ENCODE measurements around the gene DEFB119. TPM values are rescaled to one million over a fixed set of nuclear protein-coding genes. Genes with fewer than 3 reads are reported as not detected.
"Not testable (repeated sequence)": the region's sequence is repeated elsewhere in the genome, so short reads cannot be mapped to it uniquely, and the experiment has no call there.

The DEFB119 gene
- total RNA-seq, 3 donors from 2014 or later, result not detected

DNA sequence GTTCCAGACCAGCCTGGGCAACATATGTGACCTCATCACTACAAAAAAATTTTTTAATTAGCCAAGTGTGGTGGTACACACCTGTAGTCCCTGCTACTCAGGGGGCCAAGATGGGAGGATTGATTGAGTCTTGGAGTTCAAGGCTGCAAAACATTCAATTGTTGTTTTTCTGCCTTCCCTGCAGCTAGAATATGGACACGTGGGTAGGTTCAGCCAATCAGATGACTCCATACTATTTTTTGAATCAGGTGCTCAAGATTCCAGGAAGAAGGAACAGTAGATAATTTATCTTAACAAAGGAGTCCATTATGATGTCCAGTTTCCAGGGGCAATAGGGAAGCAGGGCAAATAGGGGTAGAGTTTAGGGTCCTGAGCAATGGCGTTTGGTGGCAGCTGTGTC is 2.4 kb upstream of the DEFB119 start:
- Histone ChIP-seq H3K4me1 (no peaks in the 10 kb centered on the region), H3K36me3 (no peaks in the 10 kb centered on the region), H3K27ac (no peak overlapping the region), H3K4me3 (no peak overlapping the region), H3K27me3 (peaks cover 0 to 5% of the 10 kb centered on the region in 2 donors), H3K9me3 (no peaks in the 10 kb centered on the region)
- no peak for DNase-seq (ENCODE audit: low spot score in 2 of 2)
- intact Hi-C loops (cut with DNase I; ENCODE audit: low total_unique reads), result no loop called here
- TF ChIP-seq POLR2A (IDR thresholded peaks at IDR 0.05) (no peak), POLR2AphosphoS5 (IDR thresholded peaks at IDR 0.05) (no peak)
- TF ChIP-seq, protein P1, sequence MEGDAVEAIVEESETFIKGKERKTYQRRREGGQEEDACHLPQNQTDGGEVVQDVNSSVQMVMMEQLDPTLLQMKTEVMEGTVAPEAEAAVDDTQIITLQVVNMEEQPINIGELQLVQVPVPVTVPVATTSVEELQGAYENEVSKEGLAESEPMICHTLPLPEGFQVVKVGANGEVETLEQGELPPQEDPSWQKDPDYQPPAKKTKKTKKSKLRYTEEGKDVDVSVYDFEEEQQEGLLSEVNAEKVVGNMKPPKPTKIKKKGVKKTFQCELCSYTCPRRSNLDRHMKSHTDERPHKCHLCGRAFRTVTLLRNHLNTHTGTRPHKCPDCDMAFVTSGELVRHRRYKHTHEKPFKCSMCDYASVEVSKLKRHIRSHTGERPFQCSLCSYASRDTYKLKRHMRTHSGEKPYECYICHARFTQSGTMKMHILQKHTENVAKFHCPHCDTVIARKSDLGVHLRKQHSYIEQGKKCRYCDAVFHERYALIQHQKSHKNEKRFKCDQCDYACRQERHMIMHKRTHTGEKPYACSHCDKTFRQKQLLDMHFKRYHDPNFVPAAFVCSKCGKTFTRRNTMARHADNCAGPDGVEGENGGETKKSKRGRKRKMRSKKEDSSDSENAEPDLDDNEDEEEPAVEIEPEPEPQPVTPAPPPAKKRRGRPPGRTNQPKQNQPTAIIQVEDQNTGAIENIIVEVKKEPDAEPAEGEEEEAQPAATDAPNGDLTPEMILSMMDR (IDR thresholded peaks at IDR 0.05), result no peak

DNA sequence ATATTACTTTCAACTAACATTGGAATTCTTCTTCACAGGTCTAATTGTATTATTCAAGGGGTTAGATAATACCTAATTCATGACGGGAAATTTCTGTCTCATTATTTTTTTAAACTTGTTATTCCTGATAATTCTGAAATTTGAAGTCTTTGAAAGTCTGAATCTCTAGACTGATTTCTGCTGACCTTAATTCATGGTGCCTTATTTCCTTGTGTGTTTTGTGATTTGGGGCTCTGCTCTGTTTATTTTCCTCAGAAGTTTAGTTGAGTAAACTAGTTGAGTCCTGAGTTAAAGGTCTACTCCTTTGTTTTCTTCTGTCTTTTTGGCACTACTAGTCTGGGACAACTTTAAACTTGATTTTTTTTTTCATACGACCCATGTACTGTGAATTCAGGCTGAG is 16.0 kb downstream of the DEFB119 start:
- Histone ChIP-seq H3K27ac (no peak overlapping the region), H3K4me3 (no peak overlapping the region), H3K36me3 (no peaks in the 10 kb centered on the region), H3K9me3 (peaks cover 2 to 11% of the 10 kb centered on the region in 2 donors), H3K4me1 (no peaks in the 10 kb centered on the region), H3K27me3 (no peaks in the 10 kb centered on the region)
- no peak for DNase-seq (ENCODE audit: low spot score in 2 of 2)
- intact Hi-C loops (cut with DNase I; ENCODE audit: low total_unique reads), result no loop called here
- TF ChIP-seq POLR2AphosphoS5 (IDR thresholded peaks at IDR 0.05) (no peak), POLR2A (IDR thresholded peaks at IDR 0.05) (no peak)
- TF ChIP-seq, protein P1 (IDR thresholded peaks at IDR 0.05), result no peak

DNA sequence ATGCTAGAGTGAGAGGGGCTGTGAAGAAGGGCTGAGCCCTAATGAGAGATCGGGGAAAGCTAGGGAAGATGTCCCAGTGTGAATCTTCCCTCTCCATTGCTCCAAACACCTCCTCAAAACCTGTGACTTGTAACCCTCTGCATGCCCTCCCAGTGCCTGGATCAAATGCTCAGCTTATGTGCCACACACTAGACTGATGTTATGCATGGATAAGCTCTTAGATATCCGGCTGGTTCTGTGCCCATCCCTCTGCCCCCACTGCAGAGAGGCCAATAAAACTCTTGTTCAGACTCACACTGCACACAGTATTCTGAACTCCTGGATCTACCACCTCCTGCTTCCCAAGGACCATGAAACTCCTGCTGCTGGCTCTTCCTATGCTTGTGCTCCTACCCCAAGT is 22.1 kb downstream of the DEFB119 start, which contains the start of gene DEFB118:
DEFB118 (plus strand) TSS at position 301 of the 400 bp plus-strand sequence; CDS start at position 351, 50 bp downstream.
- H3K27ac ChIP-seq, result no peak within 1 kb of the TSS
- H3K9me3 ChIP-seq, result peaks cover 5 to 7% of the 10 kb centered on the region in 2 donors
- no peak for DNase-seq (ENCODE audit: low spot score in 2 of 2)
- no peaks in the 10 kb centered on the region for H3K36me3 ChIP-seq
- no peaks in the 10 kb centered on the region for H3K27me3 ChIP-seq
- H3K4me3 ChIP-seq, result no peak within 1 kb of the TSS
- intact Hi-C loops (cut with DNase I; ENCODE audit: low total_unique reads), result no loop called here
- H3K4me1 ChIP-seq, result no peaks in the 10 kb centered on the region
- no peak for TF ChIP-seq POLR2A (IDR thresholded peaks at IDR 0.05)
- TF ChIP-seq, protein P1 (IDR thresholded peaks at IDR 0.05), result no peak
- no peak for TF ChIP-seq POLR2AphosphoS5 (IDR thresholded peaks at IDR 0.05)

DNA sequence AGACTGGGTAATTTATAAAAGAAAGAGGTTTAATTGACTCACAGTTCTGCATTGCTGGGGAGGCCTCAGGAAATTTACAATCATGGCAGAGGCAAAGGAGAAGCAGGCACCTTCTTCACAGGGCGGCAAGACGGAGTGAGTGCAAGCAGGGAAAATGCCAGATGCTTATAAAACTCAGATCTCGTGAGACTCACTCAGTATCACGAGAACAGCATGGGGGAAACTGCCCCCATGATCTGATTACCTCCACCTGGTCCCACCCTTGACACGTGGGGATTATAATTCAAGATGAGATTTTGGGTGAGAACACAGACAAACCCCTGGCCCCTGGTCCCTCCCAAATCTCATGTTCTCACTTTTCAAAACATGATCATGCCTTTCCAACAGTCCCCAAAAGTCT is 26.1 kb downstream of the DEFB119 start:
- DNase-seq (ENCODE audit: low spot score in 2 of 2); intact Hi-C loops (cut with DNase I; ENCODE audit: low total_unique reads); H3K36me3 ChIP-seq; H3K4me1 ChIP-seq; H3K9me3 ChIP-seq; H3K27me3 ChIP-seq; H3K4me3 ChIP-seq; H3K27ac ChIP-seq: not testable (repeated sequence)

DNA sequence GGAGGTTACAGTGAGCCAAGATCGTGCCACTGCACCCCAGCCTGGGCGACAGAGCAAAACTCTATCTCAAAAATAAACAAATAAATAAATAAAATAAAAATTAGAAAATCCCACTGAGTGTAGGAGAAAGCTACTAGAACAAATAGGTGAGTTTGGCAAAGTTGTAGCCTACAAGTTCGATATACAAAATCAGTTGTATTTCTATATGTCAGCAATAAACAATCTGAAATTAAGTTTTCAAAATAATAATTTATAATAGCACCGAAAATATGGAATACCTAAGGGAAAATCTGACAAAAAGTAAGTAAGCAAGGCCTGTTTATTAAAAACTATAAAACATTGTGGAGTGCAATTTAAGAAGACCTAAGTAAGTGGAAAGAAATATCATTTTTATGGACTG is 27.1 kb downstream of the DEFB119 start:
- Histone ChIP-seq H3K4me1 (no peaks in the 10 kb centered on the region), H3K27ac (no peak overlapping the region), H3K36me3 (no peaks in the 10 kb centered on the region), H3K4me3 (no peak overlapping the region), H3K9me3 (peaks cover 5 to 7% of the 10 kb centered on the region in 2 donors), H3K27me3 (no peaks in the 10 kb centered on the region)
- intact Hi-C loops (cut with DNase I; ENCODE audit: low total_unique reads), result no loop called here
- no peak for DNase-seq (ENCODE audit: low spot score in 2 of 2)
- TF ChIP-seq, protein P1 (IDR thresholded peaks at IDR 0.05), result no peak
- no peak for TF ChIP-seq POLR2A (IDR thresholded peaks at IDR 0.05)
- no peak for TF ChIP-seq POLR2AphosphoS5 (IDR thresholded peaks at IDR 0.05)

DNA sequence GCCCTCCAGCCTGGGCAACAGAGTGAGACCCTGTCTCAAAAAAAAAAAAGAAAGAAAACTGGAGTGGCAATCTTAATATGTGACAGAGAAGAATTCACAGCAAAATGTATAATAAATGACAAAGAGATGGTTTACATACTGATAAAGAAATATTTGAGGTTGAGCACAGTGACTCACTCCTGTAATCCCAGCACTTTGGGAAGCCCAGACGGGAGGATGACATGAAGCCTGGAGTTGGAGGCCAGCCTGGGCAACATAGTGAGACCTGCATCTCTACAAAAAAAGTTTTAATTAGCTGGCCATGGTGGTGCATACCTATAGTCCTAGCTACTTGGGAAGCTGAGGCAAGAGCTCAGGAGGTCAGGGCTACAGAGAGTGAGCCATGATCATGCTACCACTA is 34.4 kb downstream of the DEFB119 start:
- H3K27me3 ChIP-seq, result no peaks in the 10 kb centered on the region
- H3K36me3 ChIP-seq, result no peaks in the 10 kb centered on the region
- TF ChIP-seq, protein P1 (IDR thresholded peaks at IDR 0.05), result no peak
- TF ChIP-seq POLR2AphosphoS5 (IDR thresholded peaks at IDR 0.05) (no peak), POLR2A (IDR thresholded peaks at IDR 0.05) (no peak)
- no peak overlapping the region for H3K27ac ChIP-seq
- DNase-seq (ENCODE audit: low spot score in 2 of 2), result no peak
- no peak overlapping the region for H3K4me3 ChIP-seq
- H3K4me1 ChIP-seq, result no peaks in the 10 kb centered on the region
- intact Hi-C loops (cut with DNase I; ENCODE audit: low total_unique reads), result no loop called here
- H3K9me3 ChIP-seq, result peaks cover 0 to 9% of the 10 kb centered on the region in 2 donors
